GM18867 (cell line): ENCODE results near the gene TTC7B.
"Not testable (repeated sequence)": the region's sequence is repeated elsewhere in the genome, so short reads cannot be mapped to it uniquely, and the experiment has no call there.

ENCODE experiments used
- ATAC-seq: cut with Tn5 transposase; IDR thresholded peaks from one replicate; pipeline ENCODE4 v1.9.1; 2021; ENCODE audit warnings: mild to moderate bottlenecking, moderate library complexity; ENCODE audit not compliant: unreplicated experiment

TTC7B gene

GRCh38 chr14:90830931-90831701 is 14.9 kb upstream of the TTC7B start:
- ATAC-seq: no peak

- ATAC-seq: no peak
Measured at GRCh38 chr14:90829677-90830076, 13.4 kb upstream of the TTC7B start.

- peak; percentile 64 for ATAC-seq
Measured at GRCh38 chr14:90828642-90829487, 12.6 kb upstream of the TTC7B start.

- peak; percentile 98 for ATAC-seq
Measured at GRCh38 chr14:90827919-90828610, 11.8 kb upstream of the TTC7B start.

- ATAC-seq: not testable (repeated sequence)
Measured at GRCh38 chr14:90823542-90823941, 7.3 kb upstream of the TTC7B start.

GRCh38 chr14:90820958-90821357 is 4.7 kb upstream of the TTC7B start:
- ATAC-seq: peak; percentile 74

- ATAC-seq: no peak
Measured at GRCh38 chr14:90819734-90820393, 3.6 kb upstream of the TTC7B start.

GRCh38 chr14:90818715-90819114 is 2.5 kb upstream of the TTC7B start:
- ATAC-seq: no peak

GRCh38 chr14:90816681-90817436 is 629 bp upstream of the TTC7B start:
- no peak for ATAC-seq

- ATAC-seq: no peak
Measured at GRCh38 chr14:90815572-90815821, 733 bp downstream of the TTC7B start.

- no peak for ATAC-seq
Measured at GRCh38 chr14:90814806-90815571, 1.2 kb downstream of the TTC7B start.

GRCh38 chr14:90813442-90813841 is 2.8 kb downstream of the TTC7B start:
- no peak for ATAC-seq

GRCh38 chr14:90812109-90812508 is 4.1 kb downstream of the TTC7B start:
- no peak for ATAC-seq

- ATAC-seq: no peak
Measured at GRCh38 chr14:90811641-90812040, 4.6 kb downstream of the TTC7B start.

GRCh38 chr14:90810806-90811205 is 5.4 kb downstream of the TTC7B start:
- ATAC-seq: no peak

GRCh38 chr14:90809530-90810312 is 6.5 kb downstream of the TTC7B start:
- ATAC-seq: no peak

GRCh38 chr14:90808759-90809529 is 7.3 kb downstream of the TTC7B start:
- no peak for ATAC-seq

GRCh38 chr14:90807060-90807459 is 9.2 kb downstream of the TTC7B start:
- no peak for ATAC-seq
